IMR-90 (cell line): ENCODE results near the gene NTM. TPM values are rescaled to one million over a fixed set of nuclear protein-coding genes. Genes with fewer than 3 reads are reported as not detected.

Experiments
- ATAC-seq: fragments of 200-7000 bp; cut with Tn5 transposase; 2 replicates; pipeline ENCODE4 v1.9.1; 2020; ENCODE audit warnings: low read depth, mild to moderate bottlenecking, moderate library complexity
- BruUV-seq: library from RNA; stranded (reverse); fragments of 400-500 nt; replicated peaks from 2 replicates; lab custom pipeline; 2021; lab: Mats Ljungman, UMichigan
- CTCF ChIA-PET: fragments of 300-600 bp; formaldehyde crosslinking; extraction: SDS; loops from one replicate; lab custom pipeline; 2021; ENCODE audit warnings: antibody characterized with exemption; lab: Yijun Ruan, JAX
- POLR2A ChIA-PET: fragments of 300-600 bp; sonication (Branson Sonifier 250); formaldehyde crosslinking; loops from one replicate; lab custom pipeline; 2022; ENCODE audit warnings: antibody characterized with exemption; ENCODE audit not compliant: unreplicated experiment; lab: Charles Lee
- DNase-seq: peaks from one replicate; pipeline ENCODE4 v3.0.0; 2013
- H2AFZ ChIP-seq: replicated peaks from 2 replicates; pipeline ENCODE3; 2013; ENCODE audit warnings: low read length, mild to moderate bottlenecking; ENCODE audit not compliant: poor library complexity
- H2AK5ac ChIP-seq: 2 replicates; pipeline ENCODE4 v1.6.1; 2013; ENCODE audit warnings: low read depth, low read length, inconsistent platforms
- H2AK9ac ChIP-seq: replicated peaks from 2 replicates; pipeline ENCODE3; 2013; ENCODE audit warnings: mild to moderate bottlenecking, low read depth, low read length, moderate library complexity; ENCODE audit not compliant: poor library complexity
- H2BK120ac ChIP-seq: 2 replicates; pipeline ENCODE4 v1.6.1; 2013; ENCODE audit warnings: low read depth, low read length, inconsistent platforms
- H2BK15ac ChIP-seq: 3 replicates; pipeline ENCODE4 v1.6.1; 2013; ENCODE audit warnings: low read depth, low read length, inconsistent platforms
- H2BK20ac ChIP-seq: 2 replicates; pipeline ENCODE4 v1.6.1; 2013; ENCODE audit warnings: low read depth, mild to moderate bottlenecking, inconsistent platforms, low read length, moderate library complexity
- H2BK5ac ChIP-seq: 2 replicates; pipeline ENCODE4 v1.6.1; 2013; ENCODE audit warnings: mild to moderate bottlenecking, low read depth, low read length, inconsistent platforms; ENCODE audit not compliant: poor library complexity, severe bottlenecking
- H3K14ac ChIP-seq: replicated peaks from 2 replicates; pipeline ENCODE4 v1.6.1; 2013; ENCODE audit warnings: low read depth, low read length, inconsistent platforms
- H3K18ac ChIP-seq: 2 replicates; pipeline ENCODE4 v1.6.1; 2013; ENCODE audit warnings: low read depth, low read length, control low read depth
- H3K23ac ChIP-seq: 2 replicates; pipeline ENCODE4 v1.6.1; 2013; ENCODE audit warnings: low read depth, low read length, inconsistent platforms
- H3K27ac ChIP-seq: 2 replicates; pipeline ENCODE4 v1.5.1; 2013; ENCODE audit warnings: mild to moderate bottlenecking, control low read depth, low read length; ENCODE audit not compliant: insufficient read depth
- H3K27me3 ChIP-seq: 2 replicates; pipeline ENCODE4 v1.6.1; 2013; ENCODE audit warnings: low read length; ENCODE audit not compliant: control insufficient read depth, insufficient read depth
- H3K36me3 ChIP-seq: 2 replicates; pipeline ENCODE4 v1.6.1; 2013; ENCODE audit warnings: low read length, mixed read lengths; ENCODE audit not compliant: control insufficient read depth, insufficient read depth
- H3K4ac ChIP-seq: 2 replicates; pipeline ENCODE4 v1.6.1; 2013; ENCODE audit warnings: low read depth, low read length, inconsistent platforms
- H3K4me1 ChIP-seq: 2 replicates; pipeline ENCODE4 v1.6.1; 2013; ENCODE audit warnings: low read length, mixed read lengths; ENCODE audit not compliant: control insufficient read depth, insufficient read depth
- H3K4me2 ChIP-seq: 2 replicates; pipeline ENCODE4 v1.6.1; 2013; ENCODE audit warnings: low read depth, mild to moderate bottlenecking, control low read depth, low read length, moderate library complexity
- H3K4me3 ChIP-seq: 2 replicates; pipeline ENCODE4 v1.5.1; 2013; ENCODE audit warnings: low read depth, mild to moderate bottlenecking, control low read depth, low read length, moderate library complexity; ENCODE audit not compliant: insufficient read depth
- H3K56ac ChIP-seq: 2 replicates; pipeline ENCODE4 v1.6.1; 2013; ENCODE audit warnings: low read length, inconsistent platforms; ENCODE audit not compliant: insufficient read depth; ENCODE audit errors: extremely low read depth
- H3K79me1 ChIP-seq, 2 experiments: 2 replicates each; pipeline ENCODE4 v1.6.1; 2013; ENCODE audit warnings: low read length in 2 of 2, inconsistent platforms in 1 of 2, low read depth in 1 of 2
- H3K9ac ChIP-seq: 2 replicates; pipeline ENCODE4 v1.6.1; 2013; ENCODE audit warnings: low read depth, low read length, control low read depth
- H3K9me1 ChIP-seq: 2 replicates; pipeline ENCODE4 v1.6.1; 2013; ENCODE audit warnings: low read length, inconsistent platforms; ENCODE audit not compliant: insufficient read depth
- H3K9me3 ChIP-seq: 2 replicates; pipeline ENCODE4 v1.6.1; 2013; ENCODE audit warnings: low read length; ENCODE audit not compliant: control insufficient read depth, insufficient read depth
- H4K20me1 ChIP-seq: 2 replicates; pipeline ENCODE4 v1.6.1; 2013; ENCODE audit warnings: low read length, inconsistent platforms; ENCODE audit not compliant: insufficient read depth
- H4K5ac ChIP-seq: 2 replicates; pipeline ENCODE4 v1.6.1; 2013; ENCODE audit warnings: mild to moderate bottlenecking, low read depth, low read length, control low read depth
- H4K8ac ChIP-seq, 2 experiments: 2 replicates each; pipeline ENCODE4 v1.6.1; 2013; ENCODE audit warnings: low read depth in 2 of 2, low read length in 2 of 2, control low read depth in 1 of 2, inconsistent platforms in 1 of 2
- H4K91ac ChIP-seq: 2 replicates; pipeline ENCODE4 v1.6.1; 2013; ENCODE audit warnings: low read depth, low read length, inconsistent platforms; ENCODE audit not compliant: insufficient read depth
- BHLHE40 ChIP-seq: fragments of 150-350 bp; IDR thresholded peaks from 2 replicates; pipeline ENCODE4 v1.6.1; 2016; ENCODE audit warnings: mild to moderate bottlenecking, low read depth, low read length
- CEBPB ChIP-seq: IDR thresholded peaks from 2 replicates; pipeline ENCODE4 v1.6.1; 2012; ENCODE audit warnings: low read depth, low read length, improper control_type of control experiment
- CTCF ChIP-seq: conservative IDR thresholded peaks from 2 replicates; pipeline ENCODE4 v1.5.1; 2012; ENCODE audit warnings: mild to moderate bottlenecking, low read depth, low read length, improper control_type of control experiment
- ELK1 ChIP-seq: fragments of 150-350 bp; IDR thresholded peaks from 2 replicates; pipeline ENCODE4 v1.6.1; 2016; ENCODE audit warnings: low read depth, mild to moderate bottlenecking, low read length, moderate library complexity, borderline replicate concordance
- FOS ChIP-seq: fragments of 150-350 bp; IDR thresholded peaks from 2 replicates; pipeline ENCODE4 v1.6.1; 2016; ENCODE audit warnings: low read depth, low read length
- MAFK ChIP-seq: IDR thresholded peaks from 2 replicates; pipeline ENCODE4 v1.6.1; 2012; ENCODE audit warnings: low read depth, low read length, improper control_type of control experiment
- MAZ ChIP-seq: IDR thresholded peaks from 2 replicates; pipeline ENCODE4 v1.6.1; 2012; ENCODE audit warnings: low read depth, mild to moderate bottlenecking, low read length, improper control_type of control experiment, moderate library complexity, borderline replicate concordance
- MXI1 ChIP-seq: IDR thresholded peaks from 2 replicates; pipeline ENCODE4 v1.6.1; 2012; ENCODE audit warnings: low read depth, mild to moderate bottlenecking, low read length, moderate library complexity, borderline replicate concordance
- NFE2L2 ChIP-seq: fragments of 150-350 bp; IDR thresholded peaks from 2 replicates; pipeline ENCODE4 v1.6.1; 2016; ENCODE audit warnings: low read depth, mild to moderate bottlenecking, low read length
- POLR2A ChIP-seq: IDR thresholded peaks from 2 replicates; pipeline ENCODE4 v1.6.1; 2012; ENCODE audit warnings: mild to moderate bottlenecking, low read depth, low read length
- RAD21 ChIP-seq: IDR thresholded peaks from 2 replicates; pipeline ENCODE4 v1.6.1; 2012; ENCODE audit warnings: low read length, improper control_type of control experiment
- RCOR1 ChIP-seq: IDR thresholded peaks from 2 replicates; pipeline ENCODE4 v1.6.1; 2012; ENCODE audit warnings: mild to moderate bottlenecking, low read length, improper control_type of control experiment; ENCODE audit not compliant: insufficient replicate concordance
- USF2 ChIP-seq: fragments of 150-350 bp; IDR thresholded peaks from 2 replicates; pipeline ENCODE4 v1.6.1; 2017; ENCODE audit warnings: mild to moderate bottlenecking, antibody characterized with exemption, low read length, low read depth
- WGBS, 2 experiments: methylation state at CpG; one replicate each; pipeline versions ENCODE4 v1.1.5 to v1.1.7; 2013; ENCODE audit warnings: missing lambda C conversion rate in 2 of 2; ENCODE audit not compliant: insufficient read length in 1 of 2; ENCODE audit errors: extremely low coverage in 2 of 2; 5-methylcytosine and 5-hydroxymethylcytosine counted together
- dilution Hi-C: fragments of 300-500 bp; cut with HindIII; formaldehyde crosslinking; loops from one replicate; pipeline ENCODE4 v1.14.3; 2018; ENCODE audit warnings: low sequenced_read_pairs; ENCODE audit not compliant: unreplicated experiment
- in situ Hi-C: fragments of 300-500 bp; cut with MboI; formaldehyde crosslinking; loops from 3 replicates; pipeline ENCODE4 v1.14.3; 2019; ENCODE audit warnings: low sequenced_read_pairs, inconsistent platforms, mixed read lengths
- intact Hi-C: fragments of 100-400 bp; cut with micrococcal nuclease; formaldehyde crosslinking; loops from 2 replicates; pipeline ENCODE4 v1.10.0; 2022
- polyA plus RNA-seq, 3 experiments: library from polyadenylated mRNA; depleted of rRNA; stranded (reverse); fragments of >200 nt; gene quantifications; 2 replicates each; pipeline ENCODE4 v1.2.3, GENCODE V29; 2012; ENCODE audit warnings: low replicate concordance in 1 of 3
- total RNA-seq: library from RNA; depleted of rRNA; stranded (reverse); fragments of >200 nt; gene quantifications from 2 replicates; pipeline ENCODE4 v1.2.3, GENCODE V29; 2012

Gene NTM
- total and polyA plus RNA-seq, 2 of the 4 experiments (the other 2 are of a cell fraction), result 19.5 to 25.5 TPM

- Histone ChIP-seq H3K14ac (peak overlapping the region; percentile 60), H3K23ac (peak overlapping the region; percentile 93), H3K36me3 (no peaks in the 10 kb centered on the region), H4K91ac (peak overlapping the region; percentile 69), H2BK15ac (0 out of 3 replicates have a peak overlapping the region, but pooled peaks have one; percentile 20), H3K4me2 (peak overlapping the region; percentile 92), H3K27ac (peak overlapping the region; percentile 26), H2AFZ (peak overlapping the region; percentile 95), H3K4me3 (peak overlapping the region; percentile 72), H2AK9ac (peak overlapping the region; percentile 87), H3K4ac (peak overlapping the region; percentile 88), H3K4me1 (peaks cover 5% of the 10 kb centered on the region), H3K56ac (peak overlapping the region; percentile 71), H3K9me1 (peaks cover 10% of the 10 kb centered on the region), H3K9me3 (no peaks in the 10 kb centered on the region), H3K9ac (peak overlapping the region; percentile 52), H3K18ac (peak overlapping the region; percentile 8; the same call in 1 of the 2 replicates), H4K8ac (peak overlapping the region; percentile 76 to 77; a peak in 3 of 4 replicates), H4K5ac (no peak overlapping the region), H3K79me1 (peaks cover 37 to 64% of the 10 kb centered on the region in 2 experiments), H2BK20ac (peak overlapping the region; percentile 14; the same call in 1 of the 2 replicates), H4K20me1 (no peaks in the 10 kb centered on the region), H2AK5ac (peak overlapping the region; percentile 66), H2BK120ac (peak overlapping the region; percentile 78), H2BK5ac (peak overlapping the region; percentile 44), H3K27me3 (no peaks in the 10 kb centered on the region)
- peak; percentile 60 for ATAC-seq
- intact Hi-C loops, result loop anchor here (1.0 to 5.0 kb wide), 6 partner anchors 22 to 216 kb away; no protein-coding TSS in a partner anchor
- dilution Hi-C loops, result no loop called here
- WGBS, 2 experiments, result 1% methylated on average over 38 of the region's 105 CpGs; no CpG with 5 or more reads in 1 of the 2 experiments
- ChIA-PET POLR2A (interaction anchor here (0.6 kb wide), 1 partner anchor 16 kb away, joined by 5 read pairs; no protein-coding TSS in a partner anchor), CTCF (interaction anchor here (0.6 to 2.9 kb wide), 9 partner anchors 9 to 217 kb away, joined by 3 to 14 read pairs (median 5); no protein-coding TSS in a partner anchor)
- no TSS peak for BruUV-seq
- in situ Hi-C loops, result no loop called here
- peak; percentile 43 for DNase-seq
- TF ChIP-seq RAD21 (no peak; the same call in 1 of the 2 replicates), MXI1 (no peak), BHLHE40 (no peak), CTCF (no peak), NFE2L2 (no peak), USF2 (no peak), FOS (no peak), CEBPB (no peak), ELK1 (no peak), MAZ (no peak; the same call in 1 of the 2 replicates), RCOR1 (no peak), MAFK (no peak), POLR2A (no peak)
Measured at GRCh38 chr11:131910523-131911387, 540.3 kb downstream of the NTM start.
